Body of pancreas (tissue), 4 donors: ENCODE measurements around the gene LIG3. TPM values are rescaled to one million over a fixed set of nuclear protein-coding genes. Genes with fewer than 3 reads are reported as not detected.
A peak's percentile ranks its signal among the peaks of the same experiment; 100 is the strongest.
"Not testable (repeated sequence)": the region's sequence is repeated elsewhere in the genome, so short reads cannot be mapped to it uniquely, and the experiment has no call there.

Experiments used
- ATAC-seq: fragments of 150-250 bp; one replicate; pipeline ENCODE4 v1.9.1; 2016
- DNase-seq, 4 donors: peaks; one replicate each; pipeline ENCODE4 v3.0.0-alpha.2; 2019
- H3K27ac ChIP-seq, 4 donors: fragments of 200-600 bp; sonication (generic); 1 replicate in 3 of 4; 2 replicates in 1 of 4; pipeline versions ENCODE4 v1.5.1 to v1.6.1; 2016 to 2019; ENCODE audit warnings: mild to moderate bottlenecking in 1 of 4, mixed read lengths in 1 of 4, moderate library complexity in 1 of 4
- H3K27me3 ChIP-seq, 2 donors: fragments of 200-600 bp; sonication (generic); one replicate each; pipeline ENCODE4 v1.6.0; 2016; ENCODE audit warnings: mild to moderate bottlenecking in 1 of 2
- H3K36me3 ChIP-seq, 2 donors: fragments of 200-600 bp; sonication (generic); replicated peaks in 1 of 2; 2 replicates each; pipeline ENCODE4 v1.5.1; 2016; ENCODE audit warnings: low read depth in 2 of 2; ENCODE audit not compliant: insufficient read depth in 1 of 2
- H3K4me1 ChIP-seq: fragments of 200-600 bp; sonication (generic); one replicate; pipeline ENCODE4 v1.6.0; 2016
- H3K4me3 ChIP-seq, 2 donors: fragments of 200-600 bp; sonication (generic); 1 replicate in 1 of 2; 2 replicates in 1 of 2; pipeline ENCODE4 v1.5.1; 2016 to 2019
- H3K9me3 ChIP-seq, 3 donors: fragments of 200-600 bp; sonication (generic); 1 replicate in 2 of 3; 2 replicates in 1 of 3; pipeline ENCODE4 v1.5.1; 2016
- CTCF ChIP-seq, 7 experiments: fragments of 450-650 bp in 4 of 7; fragments of 200-600 bp in 3 of 7; sonication (generic) in 3 of 7; IDR thresholded peaks; one replicate each; pipeline ENCODE4 v1.5.1; 2016 to 2019; ENCODE audit warnings: antibody characterized with exemption in 7 of 7
- POLR2A ChIP-seq, 3 donors: fragments of 450-650 bp; IDR thresholded peaks; one replicate each; pipeline ENCODE4 v1.6.1; 2016; ENCODE audit warnings: antibody characterized with exemption in 3 of 3, mild to moderate bottlenecking in 2 of 3
- WGBS, 2 donors: methylation state at CpG; one replicate each; pipeline ENCODE4 v1.1.5; 2017; 5-methylcytosine and 5-hydroxymethylcytosine counted together
- intact Hi-C: fragments of 100-400 bp; cut with DNase I; formaldehyde crosslinking; loops from one replicate; pipeline ENCODE4 v1.15.1; 2023
- total RNA-seq, 2 donors: library from RNA; depleted of rRNA; stranded (reverse); fragments of >200 nt; gene quantifications; one replicate each; pipeline ENCODE4 v1.1.0, GENCODE V29; 2016

The LIG3 gene
- total RNA-seq, result 10 to 100 TPM; 19.2 to 28.7 TPM

- peak within 1 kb of the TSS; percentile 57 to 65 for H3K4me3 ChIP-seq
- DNase-seq, result peak; percentile 95
- peak within 1 kb of the TSS; percentile 96 to 97 (median 96) for H3K27ac ChIP-seq
- H3K4me1 ChIP-seq, result peaks cover 29% of the 10 kb centered on the region
- no peaks in the 10 kb centered on the region for H3K9me3 ChIP-seq
- H3K27me3 ChIP-seq, result no peaks in the 10 kb centered on the region
- no peak for TF ChIP-seq CTCF (IDR thresholded peaks at IDR 0.05)
- peak; percentile 51 to 83 (median 77) for TF ChIP-seq POLR2A (IDR thresholded peaks at IDR 0.05)
- intact Hi-C loops, result no loop called here
- 0 to 1% methylated on average over 4 to 39 of the region's 39 CpGs for WGBS, 2 donors
- no peaks in the 10 kb centered on the region for H3K36me3 ChIP-seq
- peak; percentile 94 for ATAC-seq
These were observed at the start of gene LIG3 for GRCh38 chr17:34980353-34980680. Gene LIG3 (plus strand): TSS chr17:34980512. CDS start chr17:34983006, 2,494 bp downstream.

GRCh38 chr17:34950780-34951179 lies 29.5 kb upstream of the LIG3 start:
- DNase-seq, H3K36me3 ChIP-seq, H3K27ac ChIP-seq, H3K9me3 ChIP-seq, H3K27me3 ChIP-seq, H3K4me3 ChIP-seq, intact Hi-C loops, H3K4me1 ChIP-seq, ATAC-seq: not testable (repeated sequence)
- WGBS, 2 donors, result 90 to 100% methylated on average over 4 of the region's 4 CpGs

- H3K27ac ChIP-seq, result no peak overlapping the region
These were observed 21.9 kb upstream of the LIG3 start for GRCh38 chr17:34958438-34958837.

GRCh38 chr17:34961093-34961911 lies 19.0 kb upstream of the LIG3 start, which contains the start of the genes CCT6B and ZNF830:
Gene CCT6B (minus strand): TSS chr17:34961460. CDS start chr17:34961393, 67 bp downstream.
Gene ZNF830 (plus strand): TSS chr17:34961540. CDS start chr17:34961567, 27 bp downstream.
- 1% methylated on average over 22 to 65 of the region's 65 CpGs for WGBS, 2 donors
- intact Hi-C loops, result no loop called here
- Histone ChIP-seq H3K4me1 (peaks cover 23% of the 10 kb centered on the region), H3K36me3 (peaks cover 0 to 3% of the 10 kb centered on the region in 2 donors), H3K27me3 (no peaks in the 10 kb centered on the region), H3K9me3 (no peaks in the 10 kb centered on the region), H3K27ac (peak within 1 kb of the TSS; percentile 76 to 96 (median 90)), H3K4me3 (peak within 1 kb of the TSS; percentile 74 to 99)
- TF ChIP-seq CTCF (IDR thresholded peaks at IDR 0.05), result peak in 1 of 7 experiments; percentile 15
- TF ChIP-seq POLR2A (IDR thresholded peaks at IDR 0.05), result peak; percentile 50 to 88 (median 83)
- peak; percentile 91 to 96 (median 94) for DNase-seq
- ATAC-seq, result peak; percentile 99

More at GRCh38 chr17:34958438-34958837, 21.9 kb upstream of the LIG3 start:
- intact Hi-C loops, result no loop called here
- H3K9me3 ChIP-seq, result no peaks in the 10 kb centered on the region
- no peak for TF ChIP-seq POLR2A (IDR thresholded peaks at IDR 0.05)
- TF ChIP-seq CTCF (IDR thresholded peaks at IDR 0.05), result no peak
- no peaks in the 10 kb centered on the region for H3K36me3 ChIP-seq
- peaks cover 19% of the 10 kb centered on the region for H3K4me1 ChIP-seq
- H3K27me3 ChIP-seq, result no peaks in the 10 kb centered on the region
- H3K4me3 ChIP-seq, result no peak overlapping the region
- WGBS, 2 donors, result 63 to 66% methylated on average over 1 of the region's 1 CpG
- DNase-seq, result no peak
- no peak for ATAC-seq

GRCh38 chr17:34974179-34974578 lies 6.1 kb upstream of the LIG3 start:
- H3K4me1 ChIP-seq, result no peaks in the 10 kb centered on the region
- DNase-seq (no peak), ATAC-seq (no peak)
- intact Hi-C loops, result no loop called here
- no peaks in the 10 kb centered on the region for H3K36me3 ChIP-seq
- no peaks in the 10 kb centered on the region for H3K27me3 ChIP-seq
- H3K27ac ChIP-seq, result no peak overlapping the region
- WGBS, 2 donors, result 25 to 45% methylated on average over 2 of the region's 2 CpGs
- H3K9me3 ChIP-seq, result no peaks in the 10 kb centered on the region
- TF ChIP-seq CTCF (IDR thresholded peaks at IDR 0.05) (no peak), POLR2A (IDR thresholded peaks at IDR 0.05) (no peak)
- H3K4me3 ChIP-seq, result no peak overlapping the region
